Endothelial cell of umbilical vein (primary cell): Measurements from ENCODE around the gene SHISA6. TPM values are rescaled to one million over a fixed set of nuclear protein-coding genes. Genes with fewer than 3 reads are reported as not detected.

Experiments
- BruUV-seq: library from RNA; stranded (reverse); fragments of 400-500 nt; replicated peaks from 2 replicates; lab custom pipeline; 2021; lab: Mats Ljungman, UMichigan
- CTCF ChIA-PET: fragments of 300-600, 350-600 bp; sonication (Branson Sonifier 250); formaldehyde crosslinking; loops from one replicate; lab custom pipeline; 2021; ENCODE audit warnings: antibody characterized with exemption, inconsistent platforms; lab: Charles Lee
- POLR2A ChIA-PET: fragments of 300-600, 350-600 bp; sonication (Branson Sonifier 250); formaldehyde crosslinking; loops from one replicate; lab custom pipeline; 2021; ENCODE audit warnings: antibody characterized with exemption, inconsistent platforms; lab: Charles Lee
- DNase-seq: peaks from one replicate; pipeline ENCODE4 v3.0.0-alpha.2; 2011; ENCODE audit warnings: low read depth, low spot score
- FAIRE-seq: peaks from 2 replicates; lab custom pipeline; 2011; peaks lifted over from hg19 to GRCh38; lab: Jason Lieb, UNC
- H2AFZ ChIP-seq: 2 replicates; pipeline ENCODE4 v1.6.0; 2012; ENCODE audit warnings: low read depth, low read length, control low read depth, inconsistent platforms
- H3K27ac ChIP-seq: 2 replicates; pipeline ENCODE4 v1.5.1; 2011; ENCODE audit warnings: low read depth, mild to moderate bottlenecking, control low read depth, low read length, moderate library complexity; ENCODE audit not compliant: insufficient read depth
- H3K27me3 ChIP-seq, 2 experiments: 2 replicates each; pipeline versions ENCODE4 v1.6.0 to v1.6.1; 2011; ENCODE audit warnings: low read length in 2 of 2, mixed read lengths in 1 of 2; ENCODE audit not compliant: control insufficient read depth in 2 of 2, insufficient read depth in 2 of 2
- H3K36me3 ChIP-seq, 2 experiments: 2 replicates in 1 of 2; 3 replicates in 1 of 2; pipeline ENCODE4 v1.5.1; 2011; ENCODE audit warnings: low read length in 2 of 2, mild to moderate bottlenecking in 1 of 2, moderate library complexity in 1 of 2; ENCODE audit not compliant: control insufficient read depth in 2 of 2, insufficient read depth in 2 of 2; ENCODE audit errors: extremely low read depth in 1 of 2
- H3K4me1 ChIP-seq: 3 replicates; pipeline ENCODE4 v1.5.1; 2011; ENCODE audit warnings: mild to moderate bottlenecking, low read length; ENCODE audit not compliant: control insufficient read depth, insufficient read depth; ENCODE audit errors: extremely low read depth
- H3K4me2 ChIP-seq: 2 replicates; pipeline ENCODE4 v1.6.1; 2011; ENCODE audit warnings: low read length, control low read depth, mixed read lengths; ENCODE audit not compliant: insufficient read depth
- H3K4me3 ChIP-seq, 3 experiments: fragments of 200-600 bp in 1 of 3; sonication (generic), shearing (Covaris generic) in 1 of 3; replicated peaks in 1 of 3; 2 replicates each; pipeline ENCODE4 v1.5.1; 2011 to 2016; ENCODE audit warnings: control low read depth in 3 of 3, low read length in 3 of 3, mild to moderate bottlenecking in 2 of 3, inconsistent platforms in 1 of 3, low read depth in 1 of 3, moderate library complexity in 1 of 3; ENCODE audit not compliant: insufficient read depth in 1 of 3
- H3K79me2 ChIP-seq: 2 replicates; pipeline ENCODE4 v1.6.0; 2012; ENCODE audit warnings: low read length, inconsistent platforms; ENCODE audit not compliant: control insufficient read depth, insufficient read depth
- H3K9ac ChIP-seq: replicated peaks from 2 replicates; pipeline ENCODE3; 2011; ENCODE audit warnings: low read length, control low read depth; ENCODE audit not compliant: insufficient read depth; ENCODE audit errors: extremely low read depth
- H3K9me1 ChIP-seq: replicated peaks from 3 replicates; pipeline ENCODE4 v1.6.0; 2011; ENCODE audit warnings: mild to moderate bottlenecking, low read length; ENCODE audit not compliant: control insufficient read depth, insufficient read depth; ENCODE audit errors: extremely low read depth
- H3K9me3 ChIP-seq: replicated peaks from 2 replicates; pipeline ENCODE4 v1.5.1; 2012; ENCODE audit warnings: low read length, inconsistent platforms; ENCODE audit not compliant: control insufficient read depth, insufficient read depth
- H4K20me1 ChIP-seq: replicated peaks from 2 replicates; pipeline ENCODE3; 2011; ENCODE audit warnings: mild to moderate bottlenecking, low read length; ENCODE audit not compliant: control insufficient read depth, insufficient read depth; ENCODE audit errors: extremely low read depth
- CTCF ChIP-seq, 2 donors: IDR thresholded peaks; 1 replicate in 1 of 2; 2 replicates in 1 of 2; pipeline ENCODE4 v1.5.1; 2011; ENCODE audit warnings: low read length in 2 of 2, mild to moderate bottlenecking in 2 of 2, moderate library complexity in 2 of 2, control low read depth in 1 of 2, inconsistent platforms in 1 of 2, low read depth in 1 of 2; ENCODE audit not compliant: insufficient read depth in 1 of 2; ENCODE audit errors: extremely low read depth in 1 of 2
- EZH2 ChIP-seq: IDR thresholded peaks from 2 replicates; pipeline ENCODE4 v1.6.1; 2012; ENCODE audit warnings: borderline replicate concordance, low read depth, mild to moderate bottlenecking, moderate library complexity, low read length, inconsistent platforms; ENCODE audit not compliant: severe bottlenecking
- FOS ChIP-seq: IDR thresholded peaks from 2 replicates; pipeline ENCODE4 v1.6.1; 2011; ENCODE audit warnings: mild to moderate bottlenecking, low read length, moderate library complexity, borderline replicate concordance; ENCODE audit not compliant: insufficient read depth
- GATA2 ChIP-seq: IDR thresholded peaks from 2 replicates; pipeline ENCODE4 v1.7.0; 2011; ENCODE audit warnings: low read depth, mild to moderate bottlenecking, moderate library complexity, mixed read lengths, low read length; ENCODE audit not compliant: insufficient read length, insufficient read depth
- JUN ChIP-seq: IDR thresholded peaks from 2 replicates; pipeline ENCODE4 v1.6.1; 2011; ENCODE audit warnings: borderline replicate concordance, low read depth; ENCODE audit not compliant: insufficient read length, insufficient read depth
- MAX ChIP-seq: IDR thresholded peaks from 2 replicates; pipeline ENCODE4 v1.6.1; 2011; ENCODE audit not compliant: insufficient read depth, insufficient read length
- MYC ChIP-seq: IDR thresholded peaks from one replicate; pipeline ENCODE4 v1.6.1; 2011; ENCODE audit warnings: mild to moderate bottlenecking, low read depth, low read length
- POLR2A ChIP-seq: IDR thresholded peaks from 2 replicates; pipeline ENCODE4 v1.6.1; 2012; ENCODE audit warnings: low read depth, mild to moderate bottlenecking, control low read depth, low read length
- POLR2AphosphoS5 ChIP-seq: IDR thresholded peaks from 2 replicates; pipeline ENCODE4 v1.6.1; 2012; ENCODE audit warnings: low read depth, mild to moderate bottlenecking, control low read depth, low read length, moderate library complexity; ENCODE audit not compliant: insufficient read depth
- dilution Hi-C: fragments of 300-500 bp; cut with MboI; formaldehyde crosslinking; loops from one replicate; pipeline ENCODE4 v1.15.0; 2019; ENCODE audit warnings: low sequenced_read_pairs; ENCODE audit not compliant: extremely low pct_ligation_motif_present
- intact Hi-C: fragments of 100-400 bp; cut with micrococcal nuclease; formaldehyde crosslinking; loops from one replicate; pipeline ENCODE4 v1.10.0; 2022
- polyA plus RNA-seq, 4 experiments: library from polyadenylated mRNA; depleted of rRNA in 3 of 4; stranded (reverse) in 3 of 4; unstranded in 1 of 4; fragments of >200 nt; gene quantifications; 2 replicates each; pipeline versions ENCODE4 v1.2.1 to v1.2.3, GENCODE V29; 2011 to 2012; ENCODE audit warnings: missing spikeins in 1 of 4
- total RNA-seq: library from RNA; stranded (reverse); gene quantifications from 2 replicates; pipeline ENCODE4 v1.2.3, GENCODE V29; 2021

SHISA6 gene
- total and polyA plus RNA-seq, 2 donors (not counting 3 experiments of a cell fraction or from before 2014, with no cell fraction given) = not detected

GRCh38 chr17:11383157-11383556 is 142.1 kb downstream of the SHISA6 start:
- H3K9ac ChIP-seq = no peak overlapping the region
- no peaks in the 10 kb centered on the region for H3K27me3 ChIP-seq
- peaks cover 14% of the 10 kb centered on the region for H3K9me3 ChIP-seq
- no peaks in the 10 kb centered on the region for H3K9me1 ChIP-seq
- intact Hi-C loops (no loop called here), dilution Hi-C loops (no loop called here)
- POLR2A ChIA-PET = no interaction called here
- H2AFZ ChIP-seq = no peak overlapping the region
- CTCF ChIA-PET = no interaction called here
- DNase-seq (no peak), FAIRE-seq (no peak)
- BruUV-seq = no TSS peak
- H3K27ac ChIP-seq = no peak overlapping the region
- no peak overlapping the region for H3K4me2 ChIP-seq
- no peaks in the 10 kb centered on the region for H3K36me3 ChIP-seq
- no peaks in the 10 kb centered on the region for H4K20me1 ChIP-seq
- no peaks in the 10 kb centered on the region for H3K4me1 ChIP-seq
- TF ChIP-seq POLR2AphosphoS5 (no peak), MAX (no peak), EZH2 (no peak), FOS (no peak), POLR2A (no peak), MYC (no peak), GATA2 (no peak), JUN (no peak), CTCF (IDR thresholded peaks at IDR 0.05; ENCODE audit: extremely low read depth in 1 of 2, insufficient read depth in 1 of 2, low read depth in 1 of 2, low read length in 2 of 2) (no peak)
- no peaks in the 10 kb centered on the region for H3K79me2 ChIP-seq
- no peak overlapping the region for H3K4me3 ChIP-seq
